HCT116 (cell line): ENCODE measurements around the gene USH1C. TPM values are rescaled to one million over a fixed set of nuclear protein-coding genes. Genes with fewer than 3 reads are reported as not detected.

Experiments used
- total RNA-seq: library from RNA; stranded (reverse); gene quantifications from one replicate; pipeline ENCODE4 v1.2.1, GENCODE V29; 2021; ENCODE audit not compliant: unreplicated experiment

Gene USH1C
- total RNA-seq, 1 experiment from 2014 or later, result 13.4 TPM

Other genes with a start within 250 kb of the USH1C start
- gene NCR3LG1, start 192.6 kb downstream of the USH1C start, total RNA-seq, result 1.5 TPM
- 7.5 TPM for gene KCNJ11, start 155.8 kb downstream of the USH1C start, total RNA-seq
- 0.39 TPM for gene ABCC8, start 67.6 kb downstream of the USH1C start, total RNA-seq
- 0.07 TPM for gene OTOG, start 2.8 kb upstream of the USH1C start, total RNA-seq
- gene MYOD1, start 175.2 kb upstream of the USH1C start, total RNA-seq, result not detected
- 0.12 TPM for gene KCNC1, start 190.4 kb upstream of the USH1C start, total RNA-seq